Activated T-helper 2 cell treated with anti-CD3 and anti-CD28 coated beads, Interferon-gamma antibody, Interleukin-2, Interleukin-4, amounts not matched to agents 10 μg/mL and 5 μg/mL and 100 μg/mL, durations not matched to agents 14 hours and 24 hours and 36 hours (primary cell): ENCODE results near the gene MYCBP. TPM values are rescaled to one million over a fixed set of nuclear protein-coding genes. Genes with fewer than 3 reads are reported as not detected.
A peak's percentile ranks its signal among the peaks of the same experiment; 100 is the strongest.

ENCODE experiments used
- DNase-seq: peaks from one replicate; pipeline ENCODE4 v3.0.0; 2021; ENCODE audit warnings: low spot score
- H3K27ac Mint-ChIP-seq: one replicate; pipeline ENCODE4 v1.8.0; 2021; ENCODE audit warnings: mixed read lengths
- H3K27me3 Mint-ChIP-seq: one replicate; pipeline ENCODE4 v1.8.0; 2021; ENCODE audit warnings: low read depth, mixed read lengths
- H3K36me3 Mint-ChIP-seq: one replicate; pipeline ENCODE4 v1.8.0; 2021; ENCODE audit warnings: low read depth, mixed read lengths
- H3K4me1 Mint-ChIP-seq: one replicate; pipeline ENCODE4 v1.8.0; 2021; ENCODE audit warnings: low read depth, mixed read lengths
- H3K4me3 Mint-ChIP-seq: one replicate; pipeline ENCODE4 v1.8.0; 2021; ENCODE audit warnings: low read depth, mild to moderate bottlenecking, moderate library complexity, mixed read lengths
- H3K9me3 Mint-ChIP-seq: one replicate; pipeline ENCODE4 v1.8.0; 2021; ENCODE audit warnings: mixed read lengths
- intact Hi-C: fragments of 100-400 bp; cut with micrococcal nuclease; formaldehyde crosslinking; loops from one replicate; pipeline ENCODE4 v1.15.1; 2023
- total RNA-seq: library from RNA; stranded (reverse); gene quantifications from 2 replicates; pipeline ENCODE4 v1.2.3, GENCODE V29; 2022

The MYCBP gene
- total RNA-seq, 1 donor from 2014 or later: 34.9 TPM

DNA sequence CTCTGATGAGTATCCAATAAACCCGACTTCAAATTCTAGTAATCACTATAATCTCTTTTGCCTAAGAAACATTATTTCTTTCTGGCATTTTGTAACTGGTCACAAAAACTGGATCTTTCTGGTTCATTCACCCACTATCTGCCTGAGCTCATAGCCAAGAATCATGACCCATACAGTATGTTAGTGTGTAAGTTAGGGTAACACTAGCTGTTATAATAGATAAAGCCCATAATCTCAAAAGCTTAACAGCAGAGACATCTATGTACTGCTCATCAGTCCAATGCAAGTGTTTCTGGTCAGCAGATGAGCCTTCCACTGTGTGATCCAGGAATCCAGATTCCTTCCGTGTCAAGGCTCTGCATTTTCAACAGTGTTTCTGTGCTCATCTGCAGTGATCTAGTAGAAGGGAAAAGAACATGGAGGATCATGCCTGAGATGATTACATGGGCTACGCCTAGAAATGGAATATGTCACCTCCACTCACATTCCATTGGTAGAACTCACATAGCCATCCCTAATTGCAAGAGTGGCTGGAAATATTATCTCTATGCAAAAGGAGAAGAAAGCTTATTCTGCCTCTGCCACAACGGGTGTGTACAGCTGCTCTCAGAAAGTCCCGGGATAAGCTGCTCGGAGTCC, 41.3 kb downstream of the MYCBP start:
- Mint-ChIP-seq H3K27ac (no peak overlapping the region), H3K4me3 (no peak overlapping the region), H3K9me3 (no peaks in the 10 kb centered on the region), H3K4me1 (peaks cover 1% of the 10 kb centered on the region), H3K27me3 (peaks cover 36% of the 10 kb centered on the region), H3K36me3 (no peaks in the 10 kb centered on the region)
- intact Hi-C loops: no loop called here
- no peak for DNase-seq

DNA sequence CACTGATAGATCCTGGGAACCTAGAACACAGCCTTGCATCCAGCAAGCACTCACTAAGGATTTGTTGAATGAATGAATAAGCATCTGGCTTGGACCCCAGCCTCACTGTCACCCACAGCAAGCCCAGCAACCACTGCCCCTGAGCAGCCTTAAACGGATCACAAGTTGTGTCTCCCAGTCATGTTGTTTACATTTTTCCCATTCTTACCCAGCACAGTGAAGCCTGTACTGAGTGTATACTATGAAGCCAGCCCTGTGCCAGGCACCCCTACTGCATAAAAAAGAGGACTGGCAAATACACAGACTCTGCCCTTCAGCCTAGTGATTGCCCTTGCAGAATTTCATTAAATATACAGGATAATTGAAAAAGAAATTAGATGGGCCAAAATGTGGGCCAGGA, 43.8 kb downstream of the MYCBP start:
- H3K27me3 Mint-ChIP-seq: peaks cover 45% of the 10 kb centered on the region
- no peaks in the 10 kb centered on the region for H3K9me3 Mint-ChIP-seq
- DNase-seq: no peak
- H3K4me3 Mint-ChIP-seq: no peak overlapping the region
- intact Hi-C loops: no loop called here
- no peaks in the 10 kb centered on the region for H3K4me1 Mint-ChIP-seq
- no peaks in the 10 kb centered on the region for H3K36me3 Mint-ChIP-seq
- no peak overlapping the region for H3K27ac Mint-ChIP-seq

DNA sequence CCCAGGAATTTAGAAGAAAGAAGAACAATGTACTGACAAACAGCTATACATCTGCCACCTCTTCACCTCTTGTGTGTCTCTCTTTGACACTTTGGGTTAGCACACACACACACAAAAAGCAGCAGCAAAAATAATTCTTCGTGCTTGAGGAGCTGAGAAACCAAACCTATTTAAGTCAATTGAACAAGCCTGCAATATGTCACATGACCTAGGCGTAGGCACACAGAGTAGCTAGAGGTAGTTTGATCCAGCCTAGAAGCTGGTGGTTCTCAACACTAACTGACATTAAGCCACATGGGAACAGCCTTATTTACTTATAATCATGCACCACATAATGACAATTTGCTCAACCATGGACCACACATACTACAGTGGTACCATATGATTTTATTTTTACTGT, 45.8 kb downstream of the MYCBP start:
- no peaks in the 10 kb centered on the region for H3K36me3 Mint-ChIP-seq
- no peak overlapping the region for H3K27ac Mint-ChIP-seq
- no peak overlapping the region for H3K4me3 Mint-ChIP-seq
- no peaks in the 10 kb centered on the region for H3K9me3 Mint-ChIP-seq
- no peaks in the 10 kb centered on the region for H3K4me1 Mint-ChIP-seq
- peaks cover 39% of the 10 kb centered on the region for H3K27me3 Mint-ChIP-seq
- intact Hi-C loops: no loop called here
- no peak for DNase-seq

DNA sequence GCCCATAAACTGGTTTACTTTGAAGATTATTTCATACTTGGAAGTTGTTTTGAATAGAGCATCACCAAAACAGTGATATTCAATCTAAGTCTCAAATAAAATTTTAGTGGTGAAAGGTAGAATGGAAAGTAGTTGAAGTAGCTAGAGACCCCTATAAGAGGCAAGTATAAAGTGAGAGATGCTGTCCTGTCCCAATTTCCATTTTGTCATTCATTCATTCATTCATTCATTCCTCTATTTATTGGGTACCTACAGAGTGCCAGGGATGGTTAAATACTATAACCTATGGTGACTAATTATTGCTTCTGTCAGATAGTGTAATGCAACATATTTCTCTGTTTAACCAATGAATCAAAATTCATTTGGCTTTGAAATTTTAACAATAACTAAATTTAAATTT, 46.3 kb downstream of the MYCBP start:
- H3K36me3 Mint-ChIP-seq: no peaks in the 10 kb centered on the region
- peaks cover 41% of the 10 kb centered on the region for H3K27me3 Mint-ChIP-seq
- no peak overlapping the region for H3K4me3 Mint-ChIP-seq
- intact Hi-C loops: no loop called here
- no peaks in the 10 kb centered on the region for H3K4me1 Mint-ChIP-seq
- DNase-seq: no peak
- H3K9me3 Mint-ChIP-seq: no peaks in the 10 kb centered on the region
- no peak overlapping the region for H3K27ac Mint-ChIP-seq

- Mint-ChIP-seq H3K4me1 (no peaks in the 10 kb centered on the region), H3K36me3 (no peaks in the 10 kb centered on the region), H3K9me3 (no peaks in the 10 kb centered on the region), H3K27me3 (peaks cover 38% of the 10 kb centered on the region), H3K4me3 (no peak overlapping the region), H3K27ac (no peak overlapping the region)
- intact Hi-C loops: no loop called here
- no peak for DNase-seq
Observed at GRCh38 chr1:38826262-38826661, 46.9 kb downstream of the MYCBP start.

- intact Hi-C loops: no loop called here
- peaks cover 55% of the 10 kb centered on the region for H3K27me3 Mint-ChIP-seq
Observed at GRCh38 chr1:38820860-38821259, 52.3 kb downstream of the MYCBP start.

GRCh38 chr1:38819516-38819915, 53.6 kb downstream of the MYCBP start:
- Mint-ChIP-seq H3K36me3 (no peaks in the 10 kb centered on the region), H3K9me3 (no peaks in the 10 kb centered on the region), H3K4me1 (peaks cover 10% of the 10 kb centered on the region), H3K27ac (no peak overlapping the region), H3K27me3 (peaks cover 56% of the 10 kb centered on the region), H3K4me3 (no peak overlapping the region)
- intact Hi-C loops: no loop called here
- DNase-seq: no peak

More at GRCh38 chr1:38820860-38821259, 52.3 kb downstream of the MYCBP start:
- DNase-seq: no peak
- H3K27ac Mint-ChIP-seq: no peak overlapping the region
- H3K4me1 Mint-ChIP-seq: peaks cover 6% of the 10 kb centered on the region
- no peaks in the 10 kb centered on the region for H3K36me3 Mint-ChIP-seq
- no peaks in the 10 kb centered on the region for H3K9me3 Mint-ChIP-seq
- H3K4me3 Mint-ChIP-seq: no peak overlapping the region

- no peak for DNase-seq
- intact Hi-C loops: no loop called here
- Mint-ChIP-seq H3K27ac (no peak overlapping the region), H3K36me3 (no peaks in the 10 kb centered on the region), H3K27me3 (peaks cover 60% of the 10 kb centered on the region), H3K9me3 (no peaks in the 10 kb centered on the region), H3K4me3 (no peak overlapping the region), H3K4me1 (peaks cover 10% of the 10 kb centered on the region)
Observed at GRCh38 chr1:38819040-38819439, 54.1 kb downstream of the MYCBP start.

DNA sequence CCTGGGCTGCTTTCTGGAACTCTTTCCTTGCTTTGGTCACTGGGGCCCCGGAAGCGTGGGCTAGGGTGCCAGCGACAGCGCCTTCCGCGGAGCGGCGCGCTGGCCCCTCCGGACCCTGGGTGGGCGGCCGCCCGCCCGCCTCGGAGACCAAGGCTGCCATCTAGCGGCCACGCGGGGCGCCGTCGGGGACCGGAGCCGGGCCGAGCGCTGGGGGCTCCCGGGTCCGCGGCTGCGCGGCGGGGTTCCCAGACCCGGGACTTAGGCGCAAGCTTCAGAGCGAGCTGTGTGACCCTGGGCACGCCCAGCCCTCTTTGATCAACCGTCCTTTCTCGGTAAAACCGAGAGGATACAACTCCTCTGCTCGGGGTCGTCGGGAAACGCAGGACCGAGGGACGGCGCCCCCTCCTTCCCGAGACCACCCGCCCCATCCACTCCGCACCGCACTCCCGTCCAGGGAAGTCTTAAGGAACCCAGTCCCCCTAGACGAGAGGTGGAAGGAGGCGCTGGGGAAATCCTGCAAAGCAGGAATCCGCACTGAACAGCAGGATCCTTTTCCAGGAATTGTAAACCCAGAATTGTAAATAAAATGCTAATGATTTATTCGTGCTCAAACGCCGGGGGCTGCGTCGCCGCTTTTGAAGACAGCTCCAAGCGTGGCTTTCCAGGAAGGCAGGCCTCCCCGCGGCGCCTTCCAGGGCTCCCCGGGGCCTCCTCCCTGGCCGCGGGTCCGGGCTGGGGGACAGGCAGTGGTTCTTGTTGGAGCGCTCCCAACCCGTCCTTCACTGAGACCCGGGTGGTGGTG, 54.8 kb downstream of the MYCBP start:
- DNase-seq: no peak
- H3K27ac Mint-ChIP-seq: no peak overlapping the region
- H3K27me3 Mint-ChIP-seq: peaks cover 66% of the 10 kb centered on the region
- H3K9me3 Mint-ChIP-seq: no peaks in the 10 kb centered on the region
- intact Hi-C loops: no loop called here
- H3K4me1 Mint-ChIP-seq: peaks cover 10% of the 10 kb centered on the region
- no peaks in the 10 kb centered on the region for H3K36me3 Mint-ChIP-seq
- no peak overlapping the region for H3K4me3 Mint-ChIP-seq

- Mint-ChIP-seq H3K27ac (no peak overlapping the region), H3K9me3 (no peaks in the 10 kb centered on the region), H3K4me3 (no peak overlapping the region), H3K27me3 (peaks cover 71% of the 10 kb centered on the region), H3K4me1 (peaks cover 10% of the 10 kb centered on the region), H3K36me3 (no peaks in the 10 kb centered on the region)
- no peak for DNase-seq
- intact Hi-C loops: no loop called here
Observed at GRCh38 chr1:38817267-38818174, 55.6 kb downstream of the MYCBP start.

- Mint-ChIP-seq H3K27ac (no peak overlapping the region), H3K4me3 (peak overlapping the region; percentile 18), H3K36me3 (no peaks in the 10 kb centered on the region), H3K4me1 (peaks cover 10% of the 10 kb centered on the region), H3K9me3 (no peaks in the 10 kb centered on the region), H3K27me3 (peaks cover 70% of the 10 kb centered on the region)
- intact Hi-C loops: no loop called here
- DNase-seq: no peak
Observed at GRCh38 chr1:38815903-38816627, 57.1 kb downstream of the MYCBP start.

DNA sequence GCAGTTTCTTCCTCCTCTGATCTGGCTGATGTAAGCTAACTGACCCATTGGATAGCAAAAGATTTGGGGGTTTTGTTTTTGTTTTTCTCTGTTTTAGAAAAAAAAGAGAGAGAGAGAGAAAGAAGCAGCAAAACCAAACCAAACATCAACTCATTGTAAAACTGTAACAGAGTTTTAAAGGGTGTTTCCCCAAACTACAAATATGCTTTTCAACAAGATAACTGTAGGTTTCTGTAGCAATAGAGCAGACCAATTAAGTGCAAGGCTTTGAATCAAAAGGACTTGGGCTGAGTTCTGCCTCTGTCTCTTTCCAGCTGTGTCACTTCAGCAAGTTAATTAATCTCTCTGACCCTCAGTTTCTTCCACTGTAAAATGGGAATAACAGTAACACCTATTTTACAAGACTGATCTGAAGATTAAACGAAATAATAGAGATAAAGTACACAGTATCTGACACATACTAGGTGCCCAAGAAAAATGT, 58.1 kb downstream of the MYCBP start:
- no peak overlapping the region for H3K27ac Mint-ChIP-seq
- peaks cover 10% of the 10 kb centered on the region for H3K4me1 Mint-ChIP-seq
- intact Hi-C loops: no loop called here
- H3K9me3 Mint-ChIP-seq: no peaks in the 10 kb centered on the region
- H3K36me3 Mint-ChIP-seq: no peaks in the 10 kb centered on the region
- H3K4me3 Mint-ChIP-seq: no peak overlapping the region
- H3K27me3 Mint-ChIP-seq: peaks cover 69% of the 10 kb centered on the region
- DNase-seq: no peak
